Measurements from ENCODE around the gene GSKIP.
"Not testable (repeated sequence)": the region's sequence is repeated elsewhere in the genome, so short reads cannot be mapped to it uniquely, and the experiment has no call there.

The GSKIP gene, protein sequence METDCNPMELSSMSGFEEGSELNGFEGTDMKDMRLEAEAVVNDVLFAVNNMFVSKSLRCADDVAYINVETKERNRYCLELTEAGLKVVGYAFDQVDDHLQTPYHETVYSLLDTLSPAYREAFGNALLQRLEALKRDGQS

DNA sequence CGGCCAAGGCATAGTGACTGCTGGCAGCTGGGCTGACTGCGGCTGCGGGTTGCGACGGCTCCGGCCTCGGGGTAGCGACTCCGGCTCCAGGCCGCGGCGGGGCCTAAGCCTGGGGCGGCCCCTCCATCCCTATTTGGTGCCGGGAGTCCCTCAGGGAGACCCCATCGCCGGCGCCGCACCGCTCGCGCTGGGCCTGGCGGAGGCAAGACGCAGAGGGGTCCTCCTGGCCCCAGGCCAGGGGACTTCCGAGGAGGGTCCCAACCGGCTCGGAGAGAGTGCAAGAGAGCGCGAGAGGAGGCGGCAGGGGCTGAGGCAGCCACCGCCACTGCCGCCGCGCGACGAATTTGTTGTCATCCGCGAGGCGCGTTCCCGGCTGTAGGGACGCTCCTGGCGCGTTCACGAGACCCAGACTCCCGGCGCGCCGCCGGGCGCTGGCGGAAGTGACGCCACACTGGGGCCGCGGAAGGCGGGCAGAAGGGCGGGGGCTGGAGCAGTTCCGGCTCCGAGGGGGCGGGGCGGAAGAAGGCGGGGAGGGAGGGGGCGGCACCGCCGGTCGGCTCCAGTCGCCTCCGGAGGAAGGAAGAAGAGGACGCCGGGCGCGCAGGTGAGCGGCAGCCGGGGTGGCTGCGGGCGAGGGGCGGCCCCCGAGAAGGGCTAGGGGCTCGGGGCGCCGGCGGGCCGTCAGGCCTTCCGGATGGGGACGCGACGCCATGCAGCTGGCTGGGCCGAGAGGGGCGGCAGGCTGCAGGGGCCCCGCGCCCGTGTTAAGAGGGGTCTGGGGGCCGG, at the start of gene GSKIP, which contains the start of gene ATG2B:
Gene GSKIP, plus strand, starts transcription at position 562 of the 786 bp plus-strand sequence. CDS start 18,722 bp downstream, outside the sequence.
Gene ATG2B, minus strand, starts transcription at position 377 of the 786 bp plus-strand sequence. Its CDS starts 365 bp downstream, at position 12.
- DNase-seq, result peak; percentile 83

DNA sequence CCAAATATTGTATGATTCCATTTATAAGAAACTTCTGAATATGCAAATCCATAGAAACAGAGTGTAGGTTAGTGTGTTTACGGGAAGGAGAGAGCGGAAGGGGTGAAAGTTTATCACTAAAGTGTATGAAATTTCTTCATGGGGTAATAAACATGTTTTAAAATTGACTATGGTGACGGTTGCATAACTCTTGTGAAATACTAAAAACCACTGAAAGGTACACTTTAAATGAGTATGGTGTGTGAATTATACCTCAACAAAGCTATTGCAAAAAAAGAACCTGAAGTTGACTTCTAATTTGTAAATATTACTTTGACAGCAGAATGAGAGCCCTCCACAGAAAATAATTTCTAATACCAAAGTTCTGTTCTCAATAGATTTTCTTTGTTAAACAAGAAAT, 47.2 kb upstream of the GSKIP start:
- DNase-seq, result no peak

DNA sequence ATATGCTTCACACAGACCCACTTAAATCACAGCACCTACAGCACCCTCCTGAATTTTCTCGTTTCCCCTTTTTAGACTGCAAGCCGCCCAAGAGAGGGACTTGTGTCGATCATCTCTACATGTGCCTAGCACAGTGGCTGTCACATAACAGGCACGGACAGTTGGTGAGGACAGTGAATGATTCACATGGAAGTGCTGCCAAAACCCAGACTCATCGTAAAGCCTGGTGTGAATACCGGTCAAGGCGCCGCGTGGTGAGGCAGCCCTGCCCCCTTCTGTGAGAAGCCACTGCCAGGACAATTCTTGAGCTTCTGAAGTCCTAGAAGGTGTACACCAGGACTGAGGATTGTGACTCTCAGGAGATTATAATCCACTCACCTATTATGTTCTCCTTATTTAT, 44.5 kb upstream of the GSKIP start:
- no peak for DNase-seq

DNA sequence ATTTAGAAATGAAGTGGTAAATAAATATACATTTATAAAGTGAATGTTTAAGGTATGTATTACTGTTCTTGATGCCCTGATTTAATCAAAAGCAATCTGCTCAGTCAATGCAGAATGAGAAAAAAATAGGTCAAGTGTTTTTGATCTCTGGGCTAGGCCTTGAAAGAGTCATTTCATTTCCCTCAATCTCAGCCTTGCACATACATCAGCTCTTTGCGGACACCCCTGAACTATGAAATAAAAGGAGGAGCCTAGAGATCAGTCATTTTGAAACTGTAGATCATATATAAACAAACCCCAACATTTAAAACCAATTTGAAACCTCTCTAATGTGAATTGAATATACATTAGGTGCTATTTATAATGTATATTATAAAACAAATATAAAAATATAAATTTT, 42.7 kb upstream of the GSKIP start:
- DNase-seq, result no peak

DNA sequence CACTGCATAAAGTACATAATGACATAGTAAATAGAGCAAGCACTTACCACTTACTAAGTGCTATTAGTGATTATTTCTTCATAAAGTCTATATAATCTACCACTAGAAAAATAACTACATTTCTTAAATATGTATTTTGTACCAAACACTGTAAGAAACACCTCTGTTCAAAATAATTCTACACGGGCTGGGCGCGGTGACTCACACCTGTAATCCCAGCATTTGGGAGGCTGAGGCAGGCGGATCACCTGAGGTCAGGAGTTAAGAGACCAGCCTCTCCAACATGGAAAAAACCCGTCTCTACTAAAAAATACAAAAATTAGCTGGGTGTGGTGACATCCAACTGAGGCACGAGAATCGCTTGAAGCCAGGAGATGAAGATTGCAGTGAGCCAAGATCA, 39.1 kb upstream of the GSKIP start:
- DNase-seq, result no peak

DNA sequence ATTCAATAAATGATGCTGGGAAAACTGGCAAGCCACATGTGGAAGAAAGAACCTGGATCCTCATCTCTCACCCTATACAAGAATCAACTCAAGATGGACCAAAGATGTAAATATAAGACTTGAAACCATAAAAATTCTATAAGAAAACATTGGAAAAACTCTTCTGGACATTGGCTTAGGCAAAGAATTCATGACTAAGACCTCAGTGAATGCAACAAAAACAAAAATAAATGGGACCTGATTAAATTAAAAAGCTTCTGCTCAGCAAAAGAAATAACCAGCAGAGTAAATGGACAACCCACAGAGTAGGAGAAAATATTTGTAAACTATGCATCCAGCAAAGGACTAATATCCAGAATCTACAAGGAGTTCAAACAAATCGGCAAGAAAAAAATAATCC, 24.8 kb upstream of the GSKIP start:
- no peak for DNase-seq

DNA sequence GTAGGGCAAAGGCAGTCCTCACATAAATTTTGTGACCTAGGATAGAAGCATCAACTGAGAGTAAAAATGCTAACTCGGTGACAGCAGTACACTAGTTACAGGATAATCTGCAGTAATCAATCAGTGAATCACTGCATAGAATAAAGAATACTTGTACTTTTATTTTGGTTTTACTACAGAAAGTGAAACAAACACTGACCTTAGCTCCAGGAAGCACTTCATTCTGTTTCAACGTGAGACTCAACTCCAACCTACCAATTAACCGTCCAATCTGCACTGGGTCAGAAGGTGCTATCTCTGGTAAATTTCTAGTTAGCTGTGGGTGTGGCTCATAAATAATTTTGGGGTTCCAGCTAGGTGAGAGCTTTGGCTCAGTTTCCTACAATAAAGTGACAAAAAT, 22.0 kb upstream of the GSKIP start:
- DNase-seq, result no peak

DNA sequence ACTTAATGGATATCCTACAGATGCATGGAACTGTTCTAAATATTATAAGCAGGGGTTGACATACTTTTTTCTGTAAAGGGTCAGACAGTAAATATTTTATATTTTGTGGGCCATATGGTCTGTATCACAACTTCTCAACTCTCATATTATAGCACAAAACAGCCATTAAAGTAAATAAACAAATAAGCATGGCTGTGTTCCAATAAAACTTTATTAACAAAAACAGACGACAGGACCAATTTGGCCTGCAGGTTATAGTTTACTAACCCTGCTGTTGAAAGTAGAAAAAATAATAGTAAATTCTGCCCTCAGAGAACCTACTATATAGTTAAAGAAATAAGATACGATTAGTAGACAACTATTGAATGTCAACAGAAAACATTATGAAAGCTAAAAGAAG, 17.7 kb upstream of the GSKIP start:
- DNase-seq, result no peak

DNA sequence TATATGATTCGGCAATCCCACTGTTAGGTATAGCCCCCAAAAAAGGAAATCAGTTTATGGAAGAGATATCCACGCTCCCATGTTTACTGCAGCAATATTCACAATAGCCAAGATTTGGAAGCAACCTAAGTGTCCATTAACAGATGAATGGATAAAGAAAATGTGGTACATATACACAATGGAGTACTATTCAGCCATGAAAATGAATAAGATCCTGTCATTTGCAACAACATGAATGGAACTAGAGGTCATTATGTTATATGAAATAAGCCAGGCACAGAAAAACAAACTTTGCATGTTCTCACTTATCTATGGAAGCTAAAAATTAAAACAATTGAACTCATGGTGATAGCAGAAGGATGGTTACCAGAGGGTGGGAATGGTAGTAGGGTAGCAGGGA, 15.4 kb upstream of the GSKIP start:
- DNase-seq, result not testable (repeated sequence)

DNA sequence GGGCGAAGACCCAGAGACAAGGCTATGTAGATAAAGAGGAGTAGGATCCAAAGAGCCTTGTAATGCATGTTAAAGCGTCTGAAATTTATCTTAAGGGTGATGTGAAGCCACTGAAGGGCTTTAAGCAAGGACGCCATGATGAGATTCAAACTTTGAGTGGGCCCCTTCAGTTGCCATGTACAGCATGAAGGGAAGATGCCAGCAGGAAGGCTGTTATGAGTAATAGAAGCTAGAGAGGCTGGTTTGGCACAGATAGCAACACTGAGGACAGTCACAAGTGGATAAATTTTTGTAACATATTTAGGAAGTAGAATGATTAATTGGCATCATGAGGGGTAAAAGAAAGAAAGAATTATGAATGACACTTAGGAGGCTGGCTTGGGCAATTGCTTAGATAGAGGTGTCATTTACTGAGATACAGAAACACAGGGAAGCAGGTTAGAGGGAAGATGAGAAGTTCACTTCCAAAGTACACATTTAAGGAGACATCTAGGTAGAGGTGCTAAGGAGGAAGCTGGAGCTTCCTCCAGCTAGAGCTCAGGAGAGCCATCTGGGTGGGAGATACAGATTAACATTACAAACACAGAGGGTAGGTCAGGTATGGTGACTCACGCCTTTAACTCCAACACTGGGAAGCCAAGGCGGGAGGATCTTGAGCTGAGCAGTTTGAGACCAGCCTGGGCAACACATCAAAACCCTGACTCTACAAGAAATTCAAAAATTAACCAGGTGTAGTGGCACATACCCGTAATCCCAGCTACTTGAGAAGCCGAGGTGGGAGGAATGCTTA, 13.8 kb upstream of the GSKIP start:
- no peak for DNase-seq

DNA sequence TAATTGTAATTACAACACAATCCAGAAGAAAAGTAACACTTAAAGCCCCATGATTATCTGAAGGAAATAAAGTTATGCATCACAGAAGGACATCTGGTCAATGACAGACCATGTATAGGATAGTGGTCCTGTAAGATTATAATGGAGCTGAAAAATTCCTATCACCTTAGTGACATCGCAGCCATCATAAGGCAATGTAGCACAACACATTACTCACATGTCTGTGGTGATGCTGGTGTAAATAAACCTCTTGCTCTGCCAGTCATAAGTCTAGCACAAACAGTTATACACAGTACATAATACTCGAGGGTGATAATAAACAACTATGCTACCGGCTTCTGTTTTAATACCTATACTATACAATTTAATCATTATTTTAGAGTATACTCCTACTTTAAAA, 11.3 kb upstream of the GSKIP start:
- DNase-seq, result no peak

DNA sequence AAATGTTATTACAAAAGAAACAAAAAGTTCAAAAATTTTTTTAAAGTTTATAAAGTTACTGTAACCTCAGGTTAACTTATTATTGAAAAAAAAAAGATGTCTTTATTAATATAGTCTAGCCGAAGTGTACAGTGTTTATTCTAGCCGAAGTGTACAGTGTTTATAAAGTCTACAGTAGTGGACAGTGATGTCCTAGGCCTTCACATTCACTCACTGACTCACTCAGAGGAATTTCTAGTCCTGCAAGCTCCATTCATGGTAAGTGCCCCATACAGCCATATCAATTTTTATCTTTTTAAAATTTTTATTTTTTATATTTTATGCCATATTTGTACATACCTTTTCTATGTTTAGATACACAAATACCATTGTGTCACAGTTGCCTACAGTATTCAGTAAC, 10.6 kb upstream of the GSKIP start:
- no peak for DNase-seq

DNA sequence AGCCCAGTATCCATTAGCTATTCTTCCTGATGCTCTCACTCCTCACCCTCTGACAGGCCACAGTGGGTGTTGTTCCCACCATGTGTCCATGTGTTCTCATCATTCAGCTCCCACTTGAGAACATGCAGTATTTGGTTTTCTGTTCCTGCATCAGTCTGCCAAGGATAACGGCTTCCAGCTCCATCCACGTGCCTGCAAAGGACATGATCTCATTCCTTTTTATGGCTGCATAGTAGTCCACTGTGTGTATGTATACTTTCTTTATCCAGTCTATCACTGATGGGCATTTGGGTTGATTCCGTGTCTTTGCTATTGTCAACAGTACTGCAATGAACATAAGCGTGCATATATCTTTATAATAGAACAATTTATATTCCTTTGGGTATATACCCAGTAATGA, 9.1 kb upstream of the GSKIP start:
- no peak for DNase-seq

DNA sequence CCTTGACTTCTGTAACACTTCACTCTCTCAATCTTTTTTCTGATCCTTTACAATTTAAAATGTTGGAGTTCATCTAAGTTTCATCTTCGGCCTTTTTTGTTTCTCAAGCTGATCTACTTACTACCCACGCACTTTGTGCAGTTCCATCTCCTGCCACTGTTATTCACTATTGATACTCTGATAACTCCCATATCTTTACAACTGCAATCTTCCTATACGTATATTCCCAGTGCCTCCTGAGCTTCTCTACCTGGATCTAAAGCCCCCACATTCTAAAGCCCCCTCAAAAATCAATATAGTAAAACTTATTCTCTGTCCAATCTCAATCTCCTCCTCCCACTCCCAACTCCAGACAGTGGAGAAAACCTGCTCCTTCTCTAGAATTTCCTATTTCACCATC, 6.1 kb upstream of the GSKIP start:
- no peak for DNase-seq

DNA sequence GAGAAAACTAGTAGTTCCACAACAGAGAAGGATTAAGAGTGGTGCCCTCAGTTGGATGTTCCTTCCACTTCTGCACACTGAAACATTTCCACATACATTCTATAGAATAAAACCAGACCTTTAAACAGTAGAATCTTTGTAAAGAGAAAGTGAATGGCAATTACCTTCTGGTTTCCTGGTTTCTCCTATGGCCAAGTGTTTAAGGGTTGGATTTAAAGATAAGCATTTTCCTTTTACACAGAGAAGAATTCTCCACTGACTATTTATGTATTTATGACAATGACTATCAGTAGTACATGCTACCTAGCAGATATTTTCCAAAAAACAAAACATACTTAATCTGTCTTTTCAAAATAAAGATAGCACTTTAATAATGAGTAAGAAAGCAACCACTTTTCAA, 3.4 kb upstream of the GSKIP start:
- DNase-seq, result no peak

DNA sequence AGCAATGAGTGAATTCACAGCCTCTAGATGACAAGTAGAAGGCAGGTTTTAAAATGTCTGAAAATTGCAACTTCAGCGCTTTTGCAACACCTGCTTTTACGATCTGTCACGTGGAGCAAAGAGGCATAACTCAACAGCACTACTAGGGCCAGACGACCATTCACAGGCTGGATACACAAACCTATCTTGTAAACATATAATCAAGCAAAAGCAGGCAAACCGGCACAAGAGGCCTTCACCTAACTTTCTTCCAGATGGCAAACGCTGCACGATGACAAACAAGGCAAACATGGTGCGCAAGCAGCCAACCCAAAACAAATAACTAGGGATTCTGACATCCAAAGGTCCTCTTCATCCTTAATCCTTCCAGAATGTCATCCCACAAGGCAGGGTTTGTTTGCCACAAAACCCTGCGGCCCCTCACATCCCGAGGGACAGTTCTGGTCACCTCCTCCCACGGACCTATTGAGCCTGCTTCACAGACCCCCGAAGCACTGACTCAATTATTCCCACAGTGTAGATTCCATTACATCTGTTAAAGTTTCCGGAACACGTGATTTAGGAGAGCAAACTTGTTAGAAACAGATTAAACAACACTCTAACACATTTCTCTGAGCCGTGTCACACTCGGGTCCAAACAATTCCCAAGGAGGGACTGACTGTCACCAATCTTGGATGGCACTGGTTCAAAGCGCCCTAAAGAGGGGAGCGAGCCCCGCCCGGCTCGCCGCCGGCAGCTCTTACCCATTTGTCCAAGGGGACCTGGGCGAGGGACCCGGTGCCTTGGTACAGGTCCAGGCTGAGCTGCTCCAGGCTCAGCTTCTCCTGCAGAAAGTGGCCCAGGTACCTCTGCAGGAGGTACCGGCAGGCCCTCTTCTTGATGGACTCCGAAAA, 1.0 kb upstream of the GSKIP start:
- peak; percentile 53 for DNase-seq

DNA sequence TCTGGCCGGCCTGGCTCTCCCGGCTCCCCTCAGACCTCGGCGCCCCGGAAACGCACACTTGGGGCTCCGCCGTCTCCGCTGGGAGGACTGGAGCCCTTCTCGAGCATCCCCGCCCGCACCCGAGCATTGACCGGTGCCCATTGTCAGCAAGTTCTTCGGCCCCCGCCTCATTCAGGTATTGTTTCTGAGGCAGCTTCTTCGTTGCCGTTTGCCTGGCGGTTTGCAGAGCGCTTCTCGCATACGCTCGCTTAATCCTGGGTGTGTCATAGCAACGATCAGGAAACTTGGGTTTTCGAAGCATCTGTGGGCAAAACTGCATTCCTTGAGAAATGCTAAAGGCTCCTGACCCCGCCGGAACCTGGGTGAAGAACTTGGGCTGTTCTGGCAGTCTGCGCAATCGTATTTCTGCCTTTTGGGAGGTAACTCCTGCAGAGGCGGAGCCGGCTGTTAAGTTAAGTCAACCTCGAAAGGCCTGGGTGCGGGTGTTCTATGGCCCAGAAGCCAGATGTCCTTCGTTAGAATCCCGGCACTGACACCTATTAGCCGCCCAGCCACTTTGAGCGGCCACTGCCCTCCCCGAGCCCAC, 518 bp downstream of the GSKIP start:
- no peak for DNase-seq

DNA sequence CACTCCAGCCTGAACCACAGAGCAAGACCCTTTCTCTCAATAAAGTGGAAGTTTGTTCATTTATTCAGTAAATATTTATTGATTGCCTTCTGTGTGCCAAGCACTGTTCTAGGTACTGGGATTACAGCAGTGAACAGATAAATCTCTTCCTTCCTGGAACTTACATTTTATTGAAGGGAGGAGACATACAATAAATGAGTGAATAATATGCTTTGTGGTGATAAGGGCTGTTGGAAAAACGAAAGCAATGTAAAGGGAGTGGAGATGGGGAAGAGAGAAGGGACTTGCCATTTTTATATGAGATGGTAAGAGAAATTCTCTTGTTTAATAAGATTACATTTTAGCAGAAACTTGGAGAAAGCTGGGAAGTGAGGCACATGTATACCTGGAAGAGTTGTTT, 1.6 kb downstream of the GSKIP start:
- DNase-seq, result no peak

DNA sequence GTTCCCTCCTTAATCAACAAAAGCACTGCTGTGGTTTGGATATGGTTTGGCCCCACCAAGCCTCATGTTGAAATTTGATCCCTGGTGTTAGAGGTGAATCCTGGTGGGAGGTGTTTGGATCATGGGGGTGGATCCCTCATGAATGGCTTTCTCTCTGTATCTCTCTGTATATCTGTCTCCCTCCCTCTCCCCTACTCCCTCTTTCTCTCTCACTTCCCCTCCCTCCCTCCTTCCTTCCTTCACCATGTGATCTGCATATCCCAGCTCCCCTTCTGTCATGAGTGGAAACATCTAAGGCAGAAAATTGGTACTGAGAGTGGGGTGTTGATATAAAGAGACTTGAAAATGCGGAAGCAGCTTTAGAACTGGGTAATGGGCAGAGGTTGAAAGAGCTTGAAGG, 5.2 kb downstream of the GSKIP start:
- DNase-seq, result no peak

DNA sequence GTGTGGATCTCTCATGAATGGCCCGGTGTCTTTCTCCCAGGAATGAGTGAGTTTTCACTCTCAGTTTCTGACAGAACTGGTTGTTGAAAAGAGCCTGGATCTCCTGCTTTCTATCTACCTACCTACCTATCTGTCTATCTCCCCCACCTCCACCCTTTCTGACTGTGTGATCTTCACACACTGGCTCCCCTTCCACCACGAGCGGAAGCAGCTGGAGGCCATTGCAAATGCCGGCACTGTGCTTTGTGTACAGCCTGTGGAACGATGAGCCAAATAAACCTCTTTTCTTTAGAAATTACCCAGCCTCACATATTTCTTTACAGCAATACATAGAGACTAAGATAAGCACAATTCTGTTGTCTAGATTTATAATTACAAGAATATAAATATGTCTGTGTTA, 7.2 kb downstream of the GSKIP start:
- no peak for DNase-seq

DNA sequence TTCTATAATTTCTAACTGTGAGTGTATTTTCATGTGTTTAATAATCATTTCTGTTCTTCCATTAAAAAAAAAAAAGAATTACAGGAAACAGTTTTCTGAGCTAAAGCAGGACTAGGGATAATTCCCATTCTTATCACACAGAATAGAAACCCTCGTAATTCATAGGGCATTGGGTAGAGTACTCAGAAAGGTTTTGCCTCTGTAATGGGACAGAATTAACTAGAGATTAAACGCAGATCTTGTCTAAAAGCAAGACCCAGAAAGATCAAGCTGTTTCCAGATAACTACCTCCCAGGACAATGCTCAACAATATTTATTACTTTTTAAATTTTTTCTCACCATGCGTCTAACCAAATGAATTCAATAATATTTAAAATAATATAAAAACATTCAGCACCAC, 10.2 kb downstream of the GSKIP start:
- DNase-seq, result no peak

DNA sequence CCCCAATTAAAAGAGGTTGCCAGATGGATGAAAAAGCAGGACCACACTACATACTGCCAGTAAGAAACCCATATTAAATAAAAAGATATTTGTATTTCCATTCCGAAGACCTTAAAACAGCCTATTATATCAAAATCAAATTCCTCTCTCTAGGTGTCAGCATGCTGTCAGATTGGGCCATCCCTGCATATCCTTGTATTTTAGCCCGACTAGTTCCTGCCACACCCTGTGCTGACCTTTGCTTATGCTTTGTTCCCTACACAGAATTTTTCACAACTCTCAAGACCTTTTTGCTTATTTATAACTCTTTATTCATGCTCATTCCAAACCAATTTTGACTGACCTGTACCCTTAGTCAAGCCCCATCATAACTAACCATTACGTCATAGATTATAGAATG, 12.8 kb downstream of the GSKIP start:
- DNase-seq, result no peak

DNA sequence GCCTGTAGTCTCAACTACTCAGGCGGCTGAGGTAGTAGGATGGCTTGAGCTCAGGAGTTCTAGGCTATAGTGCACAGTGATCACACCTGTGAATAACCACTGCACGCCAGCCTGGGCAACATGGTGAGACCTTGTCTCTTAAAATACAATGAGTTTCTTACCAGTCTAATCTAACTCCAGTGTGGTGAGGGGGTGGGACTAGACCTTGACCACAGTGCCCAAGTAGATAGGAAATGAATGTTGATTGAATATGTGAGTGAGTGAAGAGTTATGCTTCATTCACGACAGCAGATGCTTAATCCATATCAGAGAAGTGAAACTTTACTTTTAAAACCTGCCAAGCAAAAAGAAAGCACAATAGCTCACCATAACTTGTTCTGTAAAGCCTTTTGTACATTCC, 17.4 kb downstream of the GSKIP start:
- DNase-seq, result no peak

Data from KG1 (cell line).